Mesendoderm (in vitro differentiated cells): ENCODE results near the gene ANKRD33B.
A peak's percentile ranks its signal among the peaks of the same experiment; 100 is the strongest.
"Not testable (repeated sequence)": the region's sequence is repeated elsewhere in the genome, so short reads cannot be mapped to it uniquely, and the experiment has no call there.

Experiments
- DNase-seq: peaks from one replicate; pipeline ENCODE4 v3.0.0; 2013
- H2AK5ac ChIP-seq: 2 replicates; pipeline ENCODE4 v1.6.1; 2013; ENCODE audit warnings: low read length, inconsistent platforms
- H2BK120ac ChIP-seq: 2 replicates; pipeline ENCODE4 v1.6.1; 2013; ENCODE audit warnings: low read depth, mild to moderate bottlenecking, low read length, moderate library complexity, mixed read lengths
- H2BK15ac ChIP-seq: replicated peaks from 2 replicates; pipeline ENCODE4 v1.6.1; 2013; ENCODE audit warnings: low read depth, mild to moderate bottlenecking, moderate library complexity
- H2BK5ac ChIP-seq: 2 replicates; pipeline ENCODE4 v1.6.1; 2013; ENCODE audit warnings: low read length, inconsistent platforms
- H3K18ac ChIP-seq: 2 replicates; pipeline ENCODE4 v1.6.1; 2013; ENCODE audit warnings: mild to moderate bottlenecking, low read length, mixed read lengths
- H3K23ac ChIP-seq: one replicate; pipeline ENCODE4 v1.6.1; 2013; ENCODE audit warnings: low read length
- H3K27ac ChIP-seq: 2 replicates; pipeline ENCODE4 v1.5.1; 2013; ENCODE audit warnings: low read depth, mild to moderate bottlenecking, inconsistent platforms, low read length, moderate library complexity
- H3K27me3 ChIP-seq: 2 replicates; pipeline ENCODE4 v1.6.1; 2013; ENCODE audit warnings: low read length, control low read depth, mild to moderate bottlenecking, inconsistent platforms; ENCODE audit not compliant: insufficient read depth, poor library complexity
- H3K36me3 ChIP-seq: 2 replicates; pipeline ENCODE4 v1.6.1; 2013; ENCODE audit warnings: low read length, inconsistent platforms; ENCODE audit not compliant: control insufficient read depth, insufficient read depth
- H3K4ac ChIP-seq: one replicate; pipeline ENCODE4 v1.6.1; 2013; ENCODE audit warnings: low read depth, mild to moderate bottlenecking, low read length, moderate library complexity
- H3K4me1 ChIP-seq: 2 replicates; pipeline ENCODE4 v1.6.1; 2013; ENCODE audit warnings: low read depth, low read length, inconsistent platforms; ENCODE audit not compliant: control insufficient read depth
- H3K4me2 ChIP-seq: 2 replicates; pipeline ENCODE4 v1.6.1; 2013; ENCODE audit warnings: low read length
- H3K4me3 ChIP-seq: 2 replicates; pipeline ENCODE4 v1.5.1; 2013; ENCODE audit warnings: mild to moderate bottlenecking, low read length
- H3K56ac ChIP-seq: one replicate; pipeline ENCODE4 v1.6.1; 2013; ENCODE audit warnings: low read length
- H3K79me1 ChIP-seq: 2 replicates; pipeline ENCODE4 v1.6.1; 2013; ENCODE audit warnings: low read length, inconsistent platforms
- H3K79me2 ChIP-seq: 2 replicates; pipeline ENCODE4 v1.6.1; 2013; ENCODE audit warnings: mild to moderate bottlenecking, low read length; ENCODE audit not compliant: control insufficient read depth, insufficient read depth
- H3K9ac ChIP-seq: 2 replicates; pipeline ENCODE4 v1.6.1; 2013; ENCODE audit warnings: low read length, inconsistent platforms
- H4K5ac ChIP-seq: one replicate; pipeline ENCODE4 v1.6.1; 2013; ENCODE audit warnings: low read length
- H4K8ac ChIP-seq: one replicate; pipeline ENCODE4 v1.6.1; 2013; ENCODE audit warnings: low read depth, mild to moderate bottlenecking, control low read depth, low read length, moderate library complexity
- WGBS: extraction: QIAGEN DNeasy Blood & Tissue Kit; methylation state at CpG from one replicate; pipeline ENCODE4 v1.1.7; 2013; ENCODE audit warnings: low lambda C conversion rate, missing lambda C conversion rate; ENCODE audit not compliant: insufficient coverage; ENCODE audit errors: extremely low coverage; 5-methylcytosine and 5-hydroxymethylcytosine counted together

The ANKRD33B gene

GRCh38 chr5:10567781-10568321 is 4.0 kb downstream of the ANKRD33B start:
- H4K5ac ChIP-seq = no peak overlapping the region
- H3K36me3 ChIP-seq = no peaks in the 10 kb centered on the region
- H3K18ac ChIP-seq = no peak overlapping the region
- H3K4me1 ChIP-seq = peaks cover 2% of the 10 kb centered on the region
- no peak overlapping the region for H3K23ac ChIP-seq
- H3K9ac ChIP-seq = no peak overlapping the region
- no peaks in the 10 kb centered on the region for H3K79me2 ChIP-seq
- peaks cover 4% of the 10 kb centered on the region for H3K27me3 ChIP-seq
- no CpG with 5 or more reads among the region's 4 CpGs for WGBS
- no peak overlapping the region for H2BK120ac ChIP-seq
- H3K56ac ChIP-seq = no peak overlapping the region
- H3K4me2 ChIP-seq = no peak overlapping the region
- no peak for DNase-seq
- H3K4ac ChIP-seq = no peak overlapping the region
- no peak overlapping the region for H2AK5ac ChIP-seq
- H4K8ac ChIP-seq = no peak overlapping the region
- H2BK15ac ChIP-seq = no peak overlapping the region
- no peak overlapping the region for H2BK5ac ChIP-seq
- no peaks in the 10 kb centered on the region for H3K79me1 ChIP-seq
- no peak overlapping the region for H3K27ac ChIP-seq
- no peak overlapping the region for H3K4me3 ChIP-seq

GRCh38 chr5:10570540-10570939 is 6.7 kb downstream of the ANKRD33B start:
- not testable (repeated sequence) for H4K5ac ChIP-seq, H2BK120ac ChIP-seq, H2BK5ac ChIP-seq, H3K23ac ChIP-seq, H3K79me1 ChIP-seq, DNase-seq, H3K79me2 ChIP-seq, H3K18ac ChIP-seq, H3K4me2 ChIP-seq, H3K4me1 ChIP-seq, H3K56ac ChIP-seq, H3K27me3 ChIP-seq, H3K27ac ChIP-seq, H3K36me3 ChIP-seq, H2BK15ac ChIP-seq, H3K9ac ChIP-seq, H3K4ac ChIP-seq, H2AK5ac ChIP-seq, H4K8ac ChIP-seq, H3K4me3 ChIP-seq
- WGBS = no CpG with 5 or more reads among the region's 2 CpGs

DNA sequence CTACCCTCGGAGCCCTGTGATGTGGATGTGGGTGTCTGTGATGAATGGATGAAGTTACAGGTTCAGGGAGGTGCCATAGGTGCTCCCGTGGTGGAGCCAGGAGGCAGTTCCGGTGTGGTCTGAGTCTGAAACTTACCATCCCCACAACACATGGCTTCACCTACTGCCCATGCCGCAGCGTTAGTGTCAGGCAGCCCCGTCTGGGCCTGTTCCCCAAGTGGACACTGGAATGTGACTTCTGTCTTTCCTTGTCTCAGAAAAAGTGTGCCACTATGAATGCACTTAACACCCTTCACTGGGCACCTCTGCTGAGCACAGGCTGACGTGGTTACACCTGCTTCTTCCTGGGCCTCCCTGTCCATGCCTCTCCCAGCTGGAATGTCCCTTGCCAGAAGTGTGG is 8.6 kb downstream of the ANKRD33B start:
- Histone ChIP-seq H3K9ac (no peak overlapping the region), H3K79me2 (no peaks in the 10 kb centered on the region), H3K4me1 (peaks cover under 1% of the 10 kb centered on the region), H3K56ac (no peak overlapping the region), H3K4ac (no peak overlapping the region), H2BK15ac (no peak overlapping the region), H4K5ac (no peak overlapping the region), H2BK5ac (no peak overlapping the region), H3K27me3 (no peaks in the 10 kb centered on the region), H3K27ac (no peak overlapping the region), H2AK5ac (no peak overlapping the region), H4K8ac (no peak overlapping the region), H2BK120ac (no peak overlapping the region), H3K18ac (no peak overlapping the region), H3K79me1 (no peaks in the 10 kb centered on the region), H3K4me3 (no peak overlapping the region), H3K36me3 (no peaks in the 10 kb centered on the region), H3K4me2 (no peak overlapping the region), H3K23ac (no peak overlapping the region)
- no peak for DNase-seq
- WGBS = no CpG with 5 or more reads among the region's 7 CpGs

- Histone ChIP-seq H3K4ac (no peak overlapping the region), H3K27ac (no peak overlapping the region)
- DNase-seq = no peak
Observed at GRCh38 chr5:10573487-10574145, 9.7 kb downstream of the ANKRD33B start.

GRCh38 chr5:10574879-10575278 is 11.0 kb downstream of the ANKRD33B start:
- H3K18ac ChIP-seq, H3K9ac ChIP-seq, H2BK5ac ChIP-seq, H3K4ac ChIP-seq, H3K23ac ChIP-seq, H4K5ac ChIP-seq, H2BK15ac ChIP-seq, H3K56ac ChIP-seq, H2AK5ac ChIP-seq, H3K4me3 ChIP-seq, H3K4me2 ChIP-seq, H4K8ac ChIP-seq, H3K27ac ChIP-seq, H3K36me3 ChIP-seq, H3K27me3 ChIP-seq, H3K79me2 ChIP-seq, H2BK120ac ChIP-seq, H3K4me1 ChIP-seq, H3K79me1 ChIP-seq: not testable (repeated sequence)
- DNase-seq = peak; percentile 71
- no CpG with 5 or more reads among the region's 7 CpGs for WGBS

More at GRCh38 chr5:10573487-10574145, 9.7 kb downstream of the ANKRD33B start:
- WGBS = no CpG with 5 or more reads among the region's 8 CpGs
- Histone ChIP-seq H3K27me3 (no peaks in the 10 kb centered on the region), H3K4me3 (no peak overlapping the region), H3K4me1 (peaks cover 4% of the 10 kb centered on the region), H3K23ac (no peak overlapping the region), H4K5ac (no peak overlapping the region), H2BK5ac (no peak overlapping the region), H3K79me1 (no peaks in the 10 kb centered on the region), H3K18ac (no peak overlapping the region), H3K56ac (no peak overlapping the region), H4K8ac (no peak overlapping the region), H2BK15ac (no peak overlapping the region), H2AK5ac (no peak overlapping the region), H3K4me2 (no peak overlapping the region), H2BK120ac (no peak overlapping the region), H3K9ac (no peak overlapping the region), H3K79me2 (no peaks in the 10 kb centered on the region), H3K36me3 (no peaks in the 10 kb centered on the region)
